Activated T-helper 1 cell treated with Interleukin-2 at 50 U/mL for 16 hours (primary cell): Measurements from ENCODE around the gene PNKP.

Experiments
- DNase-seq: peaks from one replicate; pipeline ENCODE4 v3.0.0-alpha.2; 2020; ENCODE audit warnings: low read depth

PNKP gene

DNA sequence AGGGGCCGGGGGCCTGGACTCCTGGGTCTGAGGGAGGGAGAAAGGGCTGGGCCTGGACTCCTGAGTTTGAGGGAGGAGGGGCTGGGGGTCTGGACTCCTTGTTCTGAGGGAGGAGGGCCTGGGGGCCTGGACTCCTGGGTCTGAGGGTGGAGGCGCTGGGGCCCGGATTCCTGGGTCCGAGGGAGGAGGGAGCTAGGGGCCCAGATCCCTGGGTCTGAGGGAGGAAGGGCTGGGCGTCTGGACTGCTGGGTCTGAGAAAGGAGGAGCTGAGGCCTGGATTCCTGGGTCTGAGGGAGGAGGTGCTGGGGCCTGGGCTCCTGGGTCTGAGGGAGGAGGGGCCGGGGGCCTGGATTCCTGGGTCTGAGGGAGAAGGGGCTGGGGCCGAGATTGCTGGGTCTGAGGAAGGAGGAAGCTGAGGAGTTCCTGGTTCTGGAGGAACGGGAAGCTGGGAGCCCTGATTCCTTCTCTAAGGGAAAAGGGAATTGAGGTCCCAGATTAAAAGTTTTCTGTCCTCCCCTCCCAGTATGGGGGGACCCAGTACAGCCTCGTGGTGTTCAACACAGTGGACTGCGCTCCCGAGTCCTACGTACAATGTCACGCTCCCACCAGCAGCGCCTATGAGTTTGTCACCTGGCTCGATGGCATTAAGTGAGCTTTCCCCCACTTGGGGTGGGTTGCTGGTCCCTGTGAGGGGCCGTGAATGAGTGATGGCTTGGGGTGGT is 48.6 kb downstream of the PNKP start:
- DNase-seq, result no peak

DNA sequence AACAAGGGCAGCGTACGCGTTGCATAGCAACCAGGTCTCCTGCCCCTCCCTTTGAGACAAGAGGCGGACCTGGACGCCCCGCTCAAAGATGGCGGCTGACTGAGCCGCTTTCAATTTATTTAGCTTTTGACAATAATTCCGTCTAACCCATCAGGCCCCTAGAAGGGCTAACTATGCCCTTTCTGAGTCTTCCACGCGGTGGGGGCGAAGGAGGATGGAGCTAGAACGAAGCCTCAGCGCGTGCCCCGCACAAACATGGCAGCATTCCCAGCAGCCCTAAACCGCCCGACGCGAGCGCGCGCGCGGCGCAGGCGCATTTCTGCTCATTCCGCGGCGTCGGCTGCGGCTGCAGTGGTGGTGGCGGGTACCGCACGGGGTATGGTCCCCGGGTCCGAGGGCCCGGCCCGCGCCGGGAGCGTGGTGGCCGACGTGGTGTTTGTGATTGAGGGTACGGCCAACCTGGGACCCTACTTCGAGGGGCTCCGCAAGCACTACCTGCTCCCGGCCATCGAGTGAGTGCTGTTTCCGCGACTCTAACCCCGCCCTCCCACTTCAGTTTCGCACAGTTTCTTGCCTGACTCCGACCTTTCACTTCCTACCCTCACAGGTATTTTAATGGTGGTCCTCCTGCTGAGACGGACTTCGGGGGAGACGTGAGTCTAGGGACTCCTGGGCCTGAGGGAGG is 49.3 kb downstream of the PNKP start, which contains the start of gene MED25:
Gene MED25 (plus strand): TSS at position 326 of the 685 bp plus-strand sequence. CDS start 53 bp downstream, at position 379.
- peak; percentile 80 for DNase-seq

DNA sequence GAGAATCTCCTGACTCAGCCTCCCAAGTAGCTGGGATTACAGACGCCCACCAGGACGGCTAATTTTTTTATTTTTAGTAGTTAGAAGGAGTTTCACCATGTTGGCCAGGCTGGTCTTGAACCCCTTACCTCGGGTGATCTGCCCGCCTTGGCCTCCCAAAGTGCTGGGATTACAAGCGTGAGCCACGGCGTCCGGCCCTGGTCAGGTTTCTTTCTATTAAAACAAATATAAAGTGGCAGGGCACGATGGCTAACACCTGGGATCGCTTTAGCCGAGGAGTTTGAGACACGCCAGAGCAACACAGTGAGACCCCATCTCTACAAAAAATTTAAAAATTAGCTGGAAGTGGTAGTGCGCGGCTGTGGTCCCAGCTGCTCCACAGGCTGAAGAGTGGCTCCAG is 50.8 kb downstream of the PNKP start:
- DNase-seq, result no peak

DNA sequence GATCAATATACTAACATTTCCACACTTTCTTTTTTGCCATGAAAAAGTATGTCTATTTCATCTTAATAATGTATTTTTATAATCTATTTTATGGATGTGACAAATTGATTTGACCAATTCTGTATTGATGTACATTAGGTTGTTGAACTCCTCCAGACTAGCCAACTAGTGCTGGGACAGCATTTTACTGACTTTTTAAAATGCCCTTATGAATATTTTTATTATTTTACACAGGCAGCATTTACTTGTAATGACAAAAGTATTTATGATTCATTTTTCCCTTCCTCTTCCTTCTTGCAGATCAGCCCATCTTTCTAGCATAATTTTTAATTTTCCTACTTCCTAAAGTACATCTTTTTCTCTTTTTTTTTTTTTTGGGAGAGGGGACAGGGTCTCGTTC is 53.4 kb downstream of the PNKP start:
- no peak for DNase-seq

DNA sequence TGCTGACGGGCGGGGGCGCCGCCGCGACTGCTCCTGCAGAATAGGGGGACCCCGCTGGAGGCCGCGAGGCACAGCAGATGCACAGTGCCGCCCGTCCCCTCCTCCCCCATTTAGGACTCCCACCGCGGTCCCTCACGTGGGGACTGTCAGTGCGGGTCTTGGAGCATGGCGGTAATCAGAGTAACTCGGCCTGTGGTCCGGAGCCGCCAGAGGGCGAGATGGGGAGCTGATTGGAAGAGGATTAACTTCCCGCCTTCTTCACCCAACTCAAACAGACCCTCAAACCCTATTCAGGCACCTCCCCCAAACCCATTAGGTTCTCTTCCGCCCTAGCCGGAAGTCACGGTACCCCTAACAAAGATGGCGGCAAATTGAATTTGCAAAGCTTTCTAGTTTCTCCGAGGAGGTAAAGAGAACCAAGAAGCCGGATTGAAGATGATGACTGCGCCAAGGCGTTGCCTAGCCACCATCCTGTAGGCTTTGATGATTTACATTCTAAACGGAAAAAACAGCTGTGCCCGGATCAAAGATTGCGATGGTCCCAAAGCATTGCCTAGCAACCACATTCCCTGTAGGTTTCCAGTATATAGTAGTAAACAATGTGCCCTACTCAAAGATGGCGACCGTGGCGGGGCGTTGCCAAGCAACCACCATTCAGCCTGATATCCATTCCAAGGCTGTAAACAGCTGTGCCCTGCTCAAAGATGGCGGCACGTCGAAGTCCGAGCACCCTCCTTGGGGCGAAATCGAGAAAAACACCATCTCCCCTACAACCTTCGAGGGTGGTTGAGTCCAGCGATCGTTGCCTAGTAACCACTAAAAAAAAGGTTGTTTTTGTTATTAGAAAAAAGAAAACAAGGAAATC is 54.1 kb downstream of the PNKP start, which contains the start of gene FUZ:
Gene FUZ (minus strand): TSS at position 296 of the 865 bp plus-strand sequence. CDS start 186 bp downstream, at position 110.
- DNase-seq, result peak; percentile 82

DNA sequence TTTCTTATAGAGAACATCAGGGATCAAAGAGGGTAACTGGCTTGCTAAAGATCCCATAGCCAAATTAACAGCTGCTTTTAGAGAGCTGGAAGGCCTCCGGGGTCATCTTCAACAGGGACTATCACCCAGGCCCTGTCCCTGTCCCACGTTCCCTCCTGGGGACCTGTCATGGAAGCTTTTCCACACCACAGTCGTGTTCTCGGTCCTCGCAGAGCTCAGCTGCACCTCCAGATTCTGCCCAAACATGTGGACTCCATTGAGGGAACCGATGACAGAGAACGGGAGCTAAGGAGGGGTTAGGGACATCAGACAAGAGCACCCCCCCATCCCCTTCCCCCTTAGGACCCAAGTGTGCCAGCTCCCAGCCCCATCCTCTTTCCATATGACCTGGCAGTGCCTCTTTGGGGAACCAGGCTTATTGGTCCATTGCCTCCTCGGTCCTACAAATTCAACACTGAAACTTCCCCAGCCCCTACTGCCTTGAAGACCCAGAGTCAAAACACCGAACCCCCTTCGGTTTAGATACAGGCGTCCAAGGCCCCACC is 54.9 kb downstream of the PNKP start:
- DNase-seq, result no peak

DNA sequence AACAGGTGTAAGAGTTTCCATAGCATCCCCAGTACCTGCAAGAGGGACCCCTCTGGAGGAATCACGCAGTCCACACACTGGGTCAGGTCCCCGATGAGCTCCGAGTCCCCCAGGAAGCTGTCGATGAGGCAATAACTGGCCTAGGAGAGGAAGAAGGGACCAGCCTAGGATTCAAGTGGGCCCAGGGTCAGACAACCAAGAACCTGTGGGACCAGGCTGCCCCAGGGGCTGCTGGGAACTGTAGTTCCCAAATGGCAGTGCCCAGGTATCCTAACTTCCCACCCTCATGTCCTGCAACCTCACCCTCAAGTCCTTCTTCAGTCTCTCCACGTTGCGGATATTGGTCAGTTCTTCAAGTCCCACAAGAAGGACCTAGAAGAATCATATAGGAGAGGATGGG is 56.0 kb downstream of the PNKP start:
- no peak for DNase-seq
